ENCODE results near the gene SPPL2B. TPM values are rescaled to one million over a fixed set of nuclear protein-coding genes. Genes with fewer than 3 reads are reported as not detected.

SPPL2B gene
- total and polyA plus RNA-seq, 2 experiments from 2014 or later = 23.5 to 51.0 TPM

DNA sequence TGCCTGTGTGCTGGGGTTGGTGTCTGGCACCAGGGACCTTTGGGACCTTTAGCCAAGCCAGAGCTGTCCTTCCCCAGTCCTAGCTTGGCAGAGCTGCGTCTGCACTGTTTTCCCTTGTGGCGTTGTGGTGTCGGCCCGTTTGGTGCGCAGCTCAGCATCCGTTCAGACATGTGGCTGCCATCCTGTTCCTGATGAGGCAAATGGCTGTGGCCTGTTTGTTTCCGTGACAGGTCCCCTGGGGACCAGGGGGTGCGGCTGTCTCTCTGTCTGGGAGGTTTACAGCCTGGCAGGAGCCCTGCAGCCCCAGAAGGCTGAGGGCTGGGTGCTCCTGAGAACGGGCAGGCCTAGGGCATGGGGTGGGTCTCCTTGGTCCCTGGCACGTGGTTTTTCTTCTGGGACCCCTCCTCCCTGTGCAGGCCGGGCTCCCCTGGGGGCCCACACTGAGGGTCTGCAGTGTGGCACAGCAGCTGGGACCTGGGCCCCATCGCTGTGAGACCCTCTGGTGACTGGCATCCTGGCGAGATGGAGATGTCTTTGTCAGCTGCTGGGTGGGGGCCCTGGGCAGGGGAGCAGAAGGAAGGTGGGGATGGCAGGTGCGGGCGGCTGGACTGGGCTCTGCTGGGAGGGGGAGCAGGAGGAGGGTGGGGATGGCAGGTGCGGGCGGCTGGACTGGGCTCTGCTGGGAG, 4.0 kb downstream of the SPPL2B start:
- peaks cover 72% of the 10 kb centered on the region for H3K79me2 ChIP-seq (replicated peaks; ENCODE audit: insufficient read depth)
- DNase-seq (ENCODE audit: low spot score) = no peak

More for the DNA sequence above, 4.0 kb downstream of the SPPL2B start:
- H3K4me1 Mint-ChIP-seq = peaks cover 44% of the 10 kb centered on the region
- H3K27ac Mint-ChIP-seq = no peak overlapping the region
- peaks cover 40% of the 10 kb centered on the region for H3K27me3 Mint-ChIP-seq (ENCODE audit: insufficient read depth, low read depth, poor library complexity)
- Histone ChIP-seq H3K9me2 (ENCODE audit: insufficient read depth) (no peaks in the 10 kb centered on the region; the same call in 1 of the 2 replicates), H3K27ac (ENCODE audit: low read depth) (no peak overlapping the region), H3K36me3 (ENCODE audit: insufficient read depth) (no peaks in the 10 kb centered on the region), H4K20me1 (replicated peaks; ENCODE audit: insufficient read depth) (peaks cover 13% of the 10 kb centered on the region), H3K4me3 (no peak overlapping the region), H2AFZ (no peak overlapping the region), H3K27me3 (ENCODE audit: insufficient read depth) (no peaks in the 10 kb centered on the region), H3K4me1 (ENCODE audit: insufficient read depth) (peaks cover 18% of the 10 kb centered on the region), H3F3A (replicated peaks; ENCODE audit: low read depth) (peaks cover 24% of the 10 kb centered on the region), H3K4me2 (no peak overlapping the region)
- peaks cover 26% of the 10 kb centered on the region for H3K36me3 Mint-ChIP-seq (ENCODE audit: low read depth)
- ATAC-seq = no peak
- TF ChIP-seq, protein P1, sequence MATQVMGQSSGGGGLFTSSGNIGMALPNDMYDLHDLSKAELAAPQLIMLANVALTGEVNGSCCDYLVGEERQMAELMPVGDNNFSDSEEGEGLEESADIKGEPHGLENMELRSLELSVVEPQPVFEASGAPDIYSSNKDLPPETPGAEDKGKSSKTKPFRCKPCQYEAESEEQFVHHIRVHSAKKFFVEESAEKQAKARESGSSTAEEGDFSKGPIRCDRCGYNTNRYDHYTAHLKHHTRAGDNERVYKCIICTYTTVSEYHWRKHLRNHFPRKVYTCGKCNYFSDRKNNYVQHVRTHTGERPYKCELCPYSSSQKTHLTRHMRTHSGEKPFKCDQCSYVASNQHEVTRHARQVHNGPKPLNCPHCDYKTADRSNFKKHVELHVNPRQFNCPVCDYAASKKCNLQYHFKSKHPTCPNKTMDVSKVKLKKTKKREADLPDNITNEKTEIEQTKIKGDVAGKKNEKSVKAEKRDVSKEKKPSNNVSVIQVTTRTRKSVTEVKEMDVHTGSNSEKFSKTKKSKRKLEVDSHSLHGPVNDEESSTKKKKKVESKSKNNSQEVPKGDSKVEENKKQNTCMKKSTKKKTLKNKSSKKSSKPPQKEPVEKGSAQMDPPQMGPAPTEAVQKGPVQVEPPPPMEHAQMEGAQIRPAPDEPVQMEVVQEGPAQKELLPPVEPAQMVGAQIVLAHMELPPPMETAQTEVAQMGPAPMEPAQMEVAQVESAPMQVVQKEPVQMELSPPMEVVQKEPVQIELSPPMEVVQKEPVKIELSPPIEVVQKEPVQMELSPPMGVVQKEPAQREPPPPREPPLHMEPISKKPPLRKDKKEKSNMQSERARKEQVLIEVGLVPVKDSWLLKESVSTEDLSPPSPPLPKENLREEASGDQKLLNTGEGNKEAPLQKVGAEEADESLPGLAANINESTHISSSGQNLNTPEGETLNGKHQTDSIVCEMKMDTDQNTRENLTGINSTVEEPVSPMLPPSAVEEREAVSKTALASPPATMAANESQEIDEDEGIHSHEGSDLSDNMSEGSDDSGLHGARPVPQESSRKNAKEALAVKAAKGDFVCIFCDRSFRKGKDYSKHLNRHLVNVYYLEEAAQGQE (IDR thresholded peaks at IDR 0.05; ENCODE audit: unreplicated experiment) = no peak
- TF ChIP-seq, protein P2, sequence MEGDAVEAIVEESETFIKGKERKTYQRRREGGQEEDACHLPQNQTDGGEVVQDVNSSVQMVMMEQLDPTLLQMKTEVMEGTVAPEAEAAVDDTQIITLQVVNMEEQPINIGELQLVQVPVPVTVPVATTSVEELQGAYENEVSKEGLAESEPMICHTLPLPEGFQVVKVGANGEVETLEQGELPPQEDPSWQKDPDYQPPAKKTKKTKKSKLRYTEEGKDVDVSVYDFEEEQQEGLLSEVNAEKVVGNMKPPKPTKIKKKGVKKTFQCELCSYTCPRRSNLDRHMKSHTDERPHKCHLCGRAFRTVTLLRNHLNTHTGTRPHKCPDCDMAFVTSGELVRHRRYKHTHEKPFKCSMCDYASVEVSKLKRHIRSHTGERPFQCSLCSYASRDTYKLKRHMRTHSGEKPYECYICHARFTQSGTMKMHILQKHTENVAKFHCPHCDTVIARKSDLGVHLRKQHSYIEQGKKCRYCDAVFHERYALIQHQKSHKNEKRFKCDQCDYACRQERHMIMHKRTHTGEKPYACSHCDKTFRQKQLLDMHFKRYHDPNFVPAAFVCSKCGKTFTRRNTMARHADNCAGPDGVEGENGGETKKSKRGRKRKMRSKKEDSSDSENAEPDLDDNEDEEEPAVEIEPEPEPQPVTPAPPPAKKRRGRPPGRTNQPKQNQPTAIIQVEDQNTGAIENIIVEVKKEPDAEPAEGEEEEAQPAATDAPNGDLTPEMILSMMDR (conservative IDR thresholded peaks at IDR 0.05; ENCODE audit: low read depth in 2 of 2) = no peak
- TF ChIP-seq, protein P3, sequence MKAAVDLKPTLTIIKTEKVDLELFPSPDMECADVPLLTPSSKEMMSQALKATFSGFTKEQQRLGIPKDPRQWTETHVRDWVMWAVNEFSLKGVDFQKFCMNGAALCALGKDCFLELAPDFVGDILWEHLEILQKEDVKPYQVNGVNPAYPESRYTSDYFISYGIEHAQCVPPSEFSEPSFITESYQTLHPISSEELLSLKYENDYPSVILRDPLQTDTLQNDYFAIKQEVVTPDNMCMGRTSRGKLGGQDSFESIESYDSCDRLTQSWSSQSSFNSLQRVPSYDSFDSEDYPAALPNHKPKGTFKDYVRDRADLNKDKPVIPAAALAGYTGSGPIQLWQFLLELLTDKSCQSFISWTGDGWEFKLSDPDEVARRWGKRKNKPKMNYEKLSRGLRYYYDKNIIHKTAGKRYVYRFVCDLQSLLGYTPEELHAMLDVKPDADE (IDR thresholded peaks at IDR 0.05) = no peak
- TF ChIP-seq EZH2phosphoT487 (IDR thresholded peaks at IDR 0.05; ENCODE audit: unreplicated experiment) = no peak
- no peak for TF ChIP-seq ZNF331 (CRISPR knock-in tag; IDR thresholded peaks at IDR 0.05; ENCODE audit: low read depth)
- TF ChIP-seq, protein P4, sequence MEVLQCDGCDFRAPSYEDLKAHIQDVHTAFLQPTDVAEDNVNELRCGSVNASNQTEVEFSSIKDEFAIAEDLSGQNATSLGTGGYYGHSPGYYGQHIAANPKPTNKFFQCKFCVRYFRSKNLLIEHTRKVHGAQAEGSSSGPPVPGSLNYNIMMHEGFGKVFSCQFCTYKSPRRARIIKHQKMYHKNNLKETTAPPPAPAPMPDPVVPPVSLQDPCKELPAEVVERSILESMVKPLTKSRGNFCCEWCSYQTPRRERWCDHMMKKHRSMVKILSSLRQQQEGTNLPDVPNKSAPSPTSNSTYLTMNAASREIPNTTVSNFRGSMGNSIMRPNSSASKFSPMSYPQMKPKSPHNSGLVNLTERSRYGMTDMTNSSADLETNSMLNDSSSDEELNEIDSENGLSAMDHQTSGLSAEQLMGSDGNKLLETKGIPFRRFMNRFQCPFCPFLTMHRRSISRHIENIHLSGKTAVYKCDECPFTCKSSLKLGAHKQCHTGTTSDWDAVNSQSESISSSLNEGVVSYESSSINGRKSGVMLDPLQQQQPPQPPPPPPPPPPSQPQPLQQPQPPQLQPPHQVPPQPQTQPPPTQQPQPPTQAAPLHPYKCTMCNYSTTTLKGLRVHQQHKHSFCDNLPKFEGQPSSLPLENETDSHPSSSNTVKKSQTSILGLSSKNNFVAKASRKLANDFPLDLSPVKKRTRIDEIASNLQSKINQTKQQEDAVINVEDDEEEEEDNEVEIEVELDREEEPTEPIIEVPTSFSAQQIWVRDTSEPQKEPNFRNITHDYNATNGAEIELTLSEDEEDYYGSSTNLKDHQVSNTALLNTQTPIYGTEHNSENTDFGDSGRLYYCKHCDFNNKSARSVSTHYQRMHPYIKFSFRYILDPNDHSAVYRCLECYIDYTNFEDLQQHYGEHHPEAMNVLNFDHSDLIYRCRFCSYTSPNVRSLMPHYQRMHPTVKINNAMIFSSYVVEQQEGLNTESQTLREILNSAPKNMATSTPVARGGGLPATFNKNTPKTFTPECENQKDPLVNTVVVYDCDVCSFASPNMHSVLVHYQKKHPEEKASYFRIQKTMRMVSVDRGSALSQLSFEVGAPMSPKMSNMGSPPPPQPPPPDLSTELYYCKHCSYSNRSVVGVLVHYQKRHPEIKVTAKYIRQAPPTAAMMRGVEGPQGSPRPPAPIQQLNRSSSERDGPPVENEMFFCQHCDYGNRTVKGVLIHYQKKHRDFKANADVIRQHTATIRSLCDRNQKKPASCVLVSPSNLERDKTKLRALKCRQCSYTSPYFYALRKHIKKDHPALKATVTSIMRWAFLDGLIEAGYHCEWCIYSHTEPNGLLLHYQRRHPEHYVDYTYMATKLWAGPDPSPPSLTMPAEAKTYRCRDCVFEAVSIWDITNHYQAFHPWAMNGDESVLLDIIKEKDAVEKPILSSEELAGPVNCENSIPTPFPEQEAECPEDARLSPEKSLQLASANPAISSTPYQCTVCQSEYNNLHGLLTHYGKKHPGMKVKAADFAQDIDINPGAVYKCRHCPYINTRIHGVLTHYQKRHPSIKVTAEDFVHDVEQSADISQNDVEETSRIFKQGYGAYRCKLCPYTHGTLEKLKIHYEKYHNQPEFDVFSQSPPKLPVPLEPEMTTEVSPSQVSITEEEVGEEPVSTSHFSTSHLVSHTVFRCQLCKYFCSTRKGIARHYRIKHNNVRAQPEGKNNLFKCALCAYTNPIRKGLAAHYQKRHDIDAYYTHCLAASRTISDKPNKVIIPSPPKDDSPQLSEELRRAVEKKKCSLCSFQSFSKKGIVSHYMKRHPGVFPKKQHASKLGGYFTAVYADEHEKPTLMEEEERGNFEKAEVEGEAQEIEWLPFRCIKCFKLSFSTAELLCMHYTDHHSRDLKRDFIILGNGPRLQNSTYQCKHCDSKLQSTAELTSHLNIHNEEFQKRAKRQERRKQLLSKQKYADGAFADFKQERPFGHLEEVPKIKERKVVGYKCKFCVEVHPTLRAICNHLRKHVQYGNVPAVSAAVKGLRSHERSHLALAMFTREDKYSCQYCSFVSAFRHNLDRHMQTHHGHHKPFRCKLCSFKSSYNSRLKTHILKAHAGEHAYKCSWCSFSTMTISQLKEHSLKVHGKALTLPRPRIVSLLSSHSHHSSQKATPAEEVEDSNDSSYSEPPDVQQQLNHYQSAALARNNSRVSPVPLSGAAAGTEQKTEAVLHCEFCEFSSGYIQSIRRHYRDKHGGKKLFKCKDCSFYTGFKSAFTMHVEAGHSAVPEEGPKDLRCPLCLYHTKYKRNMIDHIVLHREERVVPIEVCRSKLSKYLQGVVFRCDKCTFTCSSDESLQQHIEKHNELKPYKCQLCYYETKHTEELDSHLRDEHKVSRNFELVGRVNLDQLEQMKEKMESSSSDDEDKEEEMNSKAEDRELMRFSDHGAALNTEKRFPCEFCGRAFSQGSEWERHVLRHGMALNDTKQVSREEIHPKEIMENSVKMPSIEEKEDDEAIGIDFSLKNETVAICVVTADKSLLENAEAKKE (CRISPR knock-in tag; IDR thresholded peaks at IDR 0.05) = no peak
- TF ChIP-seq CREB1 (CRISPR knock-in tag; IDR thresholded peaks at IDR 0.05; ENCODE audit: low read depth) = no peak
- TF ChIP-seq EZH2 (IDR thresholded peaks at IDR 0.05; ENCODE audit: low read depth, unreplicated experiment) = no peak
- no peak for TF ChIP-seq POLR2AphosphoS5 (IDR thresholded peaks at IDR 0.05; ENCODE audit: low read depth)
- no peak for TF ChIP-seq JUNB (IDR thresholded peaks at IDR 0.05; ENCODE audit: unreplicated experiment)
- TF ChIP-seq STAT1 (IDR thresholded peaks at IDR 0.05; ENCODE audit: unreplicated experiment) = no peak
- TF ChIP-seq NANOG (IDR thresholded peaks at IDR 0.05; ENCODE audit: borderline replicate concordance) = no peak
- TF ChIP-seq ZNF114 (CRISPR knock-in tag; IDR thresholded peaks at IDR 0.05) = no peak
- H3K4me3 Mint-ChIP-seq = no peak overlapping the region
- H3K9me3 Mint-ChIP-seq = peaks cover 16% of the 10 kb centered on the region
